ENCODE data around the gene PHACTR1. TPM values are rescaled to one million over a fixed set of nuclear protein-coding genes. Genes with fewer than 3 reads are reported as not detected.

Gene PHACTR1
- total and polyA plus RNA-seq, 8 donors, result 1.4 to 12.4 (median 9.3) TPM

GRCh38 chr6:13103169-13103568, 386.6 kb downstream of the PHACTR1 start:
- FAIRE-seq (no peak), ATAC-seq (no peak), DNase-seq (no peak)
- Histone ChIP-seq H3K9me3 (no peaks in the 10 kb centered on the region), H3K4me3 (no peak overlapping the region), H3K27ac (no peak overlapping the region), H3K4me1 (peaks cover 11 to 15% (median 12%) of the 10 kb centered on the region in 3 donors), H3K36me3 (no peaks in the 10 kb centered on the region), H3K27me3 (no peaks in the 10 kb centered on the region)
- intact Hi-C loops (cut with DNase I), result no loop called here
- TF ChIP-seq CTCF (IDR thresholded peaks at IDR 0.05), result no peak

DNA sequence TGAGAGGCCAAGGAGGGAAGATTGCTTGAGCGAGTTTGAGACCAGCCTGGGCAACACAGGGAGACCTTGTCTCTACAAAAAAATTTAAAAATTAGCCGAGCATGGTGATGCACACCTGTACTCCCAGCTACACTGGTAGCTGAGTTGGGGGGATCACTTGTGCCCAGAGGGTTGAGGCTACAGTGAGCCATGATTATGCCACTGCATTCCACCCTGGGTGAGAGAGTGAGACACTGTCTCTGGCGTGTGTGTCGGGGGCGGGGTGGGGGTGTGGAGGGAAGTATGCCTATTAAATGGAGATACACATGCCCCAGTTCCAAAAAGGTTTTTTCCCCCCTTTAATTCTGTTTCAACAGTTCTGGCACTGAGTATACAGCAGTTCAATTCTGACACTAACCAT, 388.6 kb downstream of the PHACTR1 start:
- no peaks in the 10 kb centered on the region for H3K27me3 ChIP-seq
- H3K4me3 ChIP-seq, result no peak overlapping the region
- DNase-seq, result no peak
- WGBS, 2 donors, result 93 to 97% methylated on average over 5 of the region's 5 CpGs
- intact Hi-C loops (cut with DNase I), result no loop called here
- no peaks in the 10 kb centered on the region for H3K36me3 ChIP-seq
- no peak for FAIRE-seq
- no peak for TF ChIP-seq CTCF (IDR thresholded peaks at IDR 0.05)
- peaks cover 11 to 15% (median 12%) of the 10 kb centered on the region in 3 donors for H3K4me1 ChIP-seq
- H3K27ac ChIP-seq, result no peak overlapping the region
- no peak for ATAC-seq
- no peaks in the 10 kb centered on the region for H3K9me3 ChIP-seq

DNA sequence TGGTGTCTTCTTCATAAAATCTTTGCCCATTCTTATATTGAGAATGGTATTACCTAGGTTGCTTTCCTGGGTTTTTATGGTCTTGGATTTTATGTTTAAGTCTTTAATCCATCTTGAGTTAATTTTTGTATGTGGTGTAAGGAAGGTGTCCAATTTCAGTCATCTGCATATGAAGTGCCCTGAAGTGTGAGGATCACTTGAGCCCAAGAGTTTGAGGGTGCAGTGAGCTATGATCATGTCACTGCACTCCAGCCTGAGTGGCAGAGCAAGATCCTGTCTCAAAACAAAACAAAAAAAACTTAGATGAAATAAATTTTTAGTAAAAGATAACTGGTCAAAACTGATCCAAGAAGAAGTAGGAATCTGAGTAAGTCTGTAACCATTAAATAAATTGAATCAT, 396.4 kb downstream of the PHACTR1 start:
- intact Hi-C loops (cut with DNase I), result no loop called here
- FAIRE-seq, result no peak
- H3K4me3 ChIP-seq, result no peak overlapping the region
- no peaks in the 10 kb centered on the region for H3K27me3 ChIP-seq
- H3K4me1 ChIP-seq, result peaks cover 15 to 20% (median 15%) of the 10 kb centered on the region in 3 donors
- H3K36me3 ChIP-seq, result no peaks in the 10 kb centered on the region
- DNase-seq, result no peak
- H3K27ac ChIP-seq, result no peak overlapping the region
- ATAC-seq, result no peak
- no peaks in the 10 kb centered on the region for H3K9me3 ChIP-seq
- no peak for TF ChIP-seq CTCF (IDR thresholded peaks at IDR 0.05)

GRCh38 chr6:13113376-13113775, 396.8 kb downstream of the PHACTR1 start:
- no peaks in the 10 kb centered on the region for H3K27me3 ChIP-seq
- H3K9me3 ChIP-seq, result no peaks in the 10 kb centered on the region
- H3K27ac ChIP-seq, result no peak overlapping the region
- DNase-seq (no peak), ATAC-seq (peak in 3 of 4 donors; percentile 19 to 63 (median 25)), FAIRE-seq (no peak)
- TF ChIP-seq CTCF (IDR thresholded peaks at IDR 0.05), result no peak
- peaks cover 15 to 20% (median 15%) of the 10 kb centered on the region in 3 donors for H3K4me1 ChIP-seq
- 47 to 48% methylated on average over 5 of the region's 5 CpGs for WGBS, 2 donors
- intact Hi-C loops (cut with DNase I), result no loop called here
- no peaks in the 10 kb centered on the region for H3K36me3 ChIP-seq
- no peak overlapping the region for H3K4me3 ChIP-seq

DNA sequence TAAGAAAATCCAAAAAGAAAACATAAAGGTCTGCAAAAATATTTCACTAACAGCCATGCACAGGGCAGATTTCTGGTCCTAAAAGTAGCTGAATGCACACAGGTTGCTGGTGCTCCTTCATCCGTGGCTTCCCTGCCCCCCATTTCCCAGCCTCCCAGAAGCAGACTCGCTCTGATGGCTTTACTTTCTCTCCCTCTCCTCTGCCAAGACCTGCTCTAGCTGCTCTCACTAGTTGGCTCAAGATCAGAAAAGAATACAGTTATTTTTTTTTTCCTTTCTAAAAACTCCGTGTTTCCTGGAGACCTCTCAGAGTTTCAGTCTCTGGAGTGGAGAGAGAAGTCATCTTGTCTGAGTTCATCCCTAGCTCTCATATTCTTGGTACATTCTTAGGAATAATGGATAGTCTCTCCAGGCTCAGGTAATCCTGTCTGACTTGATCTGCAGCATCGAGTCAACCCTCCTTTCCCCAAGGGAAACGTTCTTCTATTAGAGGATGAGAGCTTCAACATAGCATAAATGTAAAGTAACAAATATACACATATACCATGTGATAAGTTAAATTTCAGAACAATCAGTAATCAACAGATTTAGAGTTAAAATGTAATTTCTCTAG, 397.5 kb downstream of the PHACTR1 start:
- FAIRE-seq, result no peak
- Histone ChIP-seq H3K36me3 (no peaks in the 10 kb centered on the region), H3K4me3 (no peak overlapping the region), H3K4me1 (peaks cover 15 to 23% (median 17%) of the 10 kb centered on the region in 3 donors), H3K9me3 (no peaks in the 10 kb centered on the region), H3K27ac (no peak overlapping the region), H3K27me3 (no peaks in the 10 kb centered on the region)
- no peak for TF ChIP-seq CTCF (IDR thresholded peaks at IDR 0.05)
- peak; percentile 66 to 88 (median 80) for ATAC-seq
- WGBS, 2 donors, result 8 to 9% methylated on average over 5 of the region's 5 CpGs
- DNase-seq, result no peak
- intact Hi-C loops (cut with DNase I), result no loop called here

Data from pancreas (tissue), 10 donors.